NCI-H345 treated with DMSO at 0.1 percent for 48 hours (cell line): ENCODE measurements around the gene MYRF.

Experiments
- DNase-seq: peaks from one replicate; lab custom pipeline; 2025; ENCODE audit not compliant: unreplicated experiment; lab: John Stamatoyannopoulos, UW

Gene MYRF

GRCh38 chr11:61815790-61816735 lies 63.6 kb downstream of the MYRF start:
- DNase-seq = peak; percentile 31

GRCh38 chr11:61816736-61817455 lies 64.5 kb downstream of the MYRF start, which contains the start of gene FADS1:
FADS1 (minus strand) TSS chr11:61817003; CDS start chr11:61816929, 74 bp downstream.
- peak; percentile 88 for DNase-seq

GRCh38 chr11:61817471-61818202 lies 65.2 kb downstream of the MYRF start:
- DNase-seq = no peak

GRCh38 chr11:61820174-61820573 lies 67.7 kb downstream of the MYRF start:
- no peak for DNase-seq

- DNase-seq = no peak
Measured at GRCh38 chr11:61826930-61827570, 74.6 kb downstream of the MYRF start.

GRCh38 chr11:61827571-61828378 lies 75.3 kb downstream of the MYRF start, which contains the start of gene FADS2:
FADS2 (plus strand) TSS chr11:61828300; CDS start chr11:61828391, 91 bp downstream.
- DNase-seq = peak; percentile 90

- DNase-seq = no peak
Measured at GRCh38 chr11:61828379-61828628, 75.9 kb downstream of the MYRF start.

- peak; percentile 17 for DNase-seq
Measured at GRCh38 chr11:61828629-61829407, 76.4 kb downstream of the MYRF start.

GRCh38 chr11:61829806-61830205 lies 77.4 kb downstream of the MYRF start:
- no peak for DNase-seq

- no peak for DNase-seq
Measured at GRCh38 chr11:61830237-61831105, 78.0 kb downstream of the MYRF start.

GRCh38 chr11:61832207-61832606 lies 79.8 kb downstream of the MYRF start:
- DNase-seq = no peak

GRCh38 chr11:61832754-61833153 lies 80.3 kb downstream of the MYRF start:
- peak; percentile 8 for DNase-seq

- DNase-seq = peak; percentile 21
Measured at GRCh38 chr11:61833471-61833870, 81.0 kb downstream of the MYRF start.

GRCh38 chr11:61833926-61834277 lies 81.5 kb downstream of the MYRF start:
- DNase-seq = no peak

- DNase-seq = peak; percentile 31
Measured at GRCh38 chr11:61834278-61835048, 82.0 kb downstream of the MYRF start.

GRCh38 chr11:61836193-61836592 lies 83.8 kb downstream of the MYRF start:
- no peak for DNase-seq

- DNase-seq = no peak
Measured at GRCh38 chr11:61837411-61838005, 85.1 kb downstream of the MYRF start.
